Bone marrow (tissue), 2 donors: ENCODE data around the gene PHACTR4.
"Not testable (repeated sequence)": the region's sequence is repeated elsewhere in the genome, so short reads cannot be mapped to it uniquely, and the experiment has no call there.

Experiments used
- DNase-seq, 2 donors: peaks; one replicate each; lab custom pipeline; 2025; lab: John Stamatoyannopoulos, UW

Gene PHACTR4

DNA sequence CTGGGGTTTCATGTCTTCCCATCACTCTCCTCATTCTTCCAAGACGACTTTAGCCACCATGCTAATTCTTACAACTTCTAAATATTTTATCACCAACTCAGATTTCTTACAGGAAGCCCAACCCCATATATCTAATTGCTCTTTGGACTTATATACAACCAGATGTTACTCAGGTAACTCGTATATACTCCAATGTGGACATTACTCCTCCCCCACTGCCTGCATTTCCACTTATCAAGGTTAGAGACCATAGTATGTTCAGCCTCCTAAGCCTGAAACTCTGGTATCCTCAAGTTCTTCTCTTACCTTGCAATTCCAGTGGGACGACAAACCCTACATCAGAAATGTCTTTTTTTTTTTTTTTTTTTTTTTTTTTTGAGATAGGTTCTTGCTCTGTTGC lies 133.6 kb downstream of the PHACTR4 start:
- DNase-seq = no peak

DNA sequence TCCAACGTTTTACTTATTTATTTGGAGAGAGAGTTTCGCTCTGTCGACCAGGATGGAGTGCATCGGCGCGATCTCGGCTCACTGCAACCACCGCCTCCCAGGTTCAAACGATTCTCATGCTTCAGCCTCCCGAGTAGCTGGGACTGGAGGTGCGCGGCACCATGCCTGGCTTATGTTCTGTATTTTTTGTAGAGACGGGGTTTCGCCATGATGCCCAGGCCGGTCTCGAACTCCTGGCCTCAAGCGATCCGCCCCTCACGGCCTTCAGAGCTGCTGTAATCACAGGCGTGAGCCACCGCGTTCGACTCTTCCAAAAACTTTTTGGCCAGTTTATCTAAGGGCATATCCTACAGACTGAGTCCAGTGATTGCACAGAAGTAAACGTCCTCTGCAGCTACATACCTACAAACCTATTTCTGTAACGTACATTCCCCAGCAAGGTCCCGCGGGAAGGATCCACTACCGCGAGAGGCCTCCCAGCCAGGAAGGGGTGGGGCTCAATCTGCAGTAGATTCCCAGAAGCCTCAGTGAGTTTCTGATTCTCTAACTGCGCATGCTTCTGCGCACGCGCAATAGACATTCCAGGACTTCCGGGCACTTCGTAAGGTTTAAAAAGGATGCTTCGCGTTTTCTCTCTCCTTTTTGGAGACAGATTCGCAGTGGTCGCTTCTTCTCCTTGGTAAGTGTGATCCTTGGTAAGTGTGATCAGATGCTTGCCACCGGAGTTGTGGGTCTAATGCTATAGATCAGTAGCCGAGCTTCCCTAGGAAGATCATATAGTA lies 136.1 kb downstream of the PHACTR4 start, which contains the start of gene RCC1:
Gene RCC1, plus strand, starts transcription at position 638 of the 782 bp plus-strand sequence. CDS start 23,824 bp downstream, outside the sequence.
- peak; percentile 68 to 95 for DNase-seq

DNA sequence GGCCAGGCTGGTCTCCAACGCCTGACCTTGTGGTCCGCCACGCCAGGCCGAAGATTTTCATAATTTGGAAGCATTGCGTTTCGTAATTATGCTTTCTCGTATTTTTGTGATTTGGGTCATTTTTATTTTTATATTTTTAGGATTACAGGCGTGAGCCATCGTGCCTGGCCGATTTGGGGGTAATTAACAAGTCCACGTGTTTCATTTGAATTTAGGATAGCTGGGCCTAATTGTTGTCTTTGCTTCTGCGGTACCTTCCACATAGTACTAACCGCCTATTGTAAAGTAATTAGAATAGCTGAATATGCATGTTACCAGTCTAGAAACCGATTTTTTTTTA lies 137.3 kb downstream of the PHACTR4 start:
- no peak for DNase-seq

DNA sequence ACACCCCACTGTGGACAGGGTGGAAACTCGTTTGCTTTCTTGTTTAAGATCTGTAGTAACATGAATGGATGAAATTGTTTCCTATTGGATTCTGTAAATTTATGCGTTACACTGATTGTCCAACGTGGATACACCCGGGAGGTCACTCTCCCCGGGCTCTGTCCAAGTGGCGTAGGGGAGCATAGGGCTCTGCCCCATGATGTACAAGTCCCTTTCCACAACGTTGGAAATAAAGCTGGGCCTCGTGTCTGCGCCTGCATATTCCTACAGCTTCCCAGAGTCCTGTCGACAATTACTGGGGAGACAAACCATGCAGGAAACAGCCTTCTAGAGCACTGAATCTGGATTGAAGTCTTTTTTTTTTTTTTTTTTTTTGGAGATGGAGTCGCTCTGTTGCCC lies 137.7 kb downstream of the PHACTR4 start:
- DNase-seq = no peak

DNA sequence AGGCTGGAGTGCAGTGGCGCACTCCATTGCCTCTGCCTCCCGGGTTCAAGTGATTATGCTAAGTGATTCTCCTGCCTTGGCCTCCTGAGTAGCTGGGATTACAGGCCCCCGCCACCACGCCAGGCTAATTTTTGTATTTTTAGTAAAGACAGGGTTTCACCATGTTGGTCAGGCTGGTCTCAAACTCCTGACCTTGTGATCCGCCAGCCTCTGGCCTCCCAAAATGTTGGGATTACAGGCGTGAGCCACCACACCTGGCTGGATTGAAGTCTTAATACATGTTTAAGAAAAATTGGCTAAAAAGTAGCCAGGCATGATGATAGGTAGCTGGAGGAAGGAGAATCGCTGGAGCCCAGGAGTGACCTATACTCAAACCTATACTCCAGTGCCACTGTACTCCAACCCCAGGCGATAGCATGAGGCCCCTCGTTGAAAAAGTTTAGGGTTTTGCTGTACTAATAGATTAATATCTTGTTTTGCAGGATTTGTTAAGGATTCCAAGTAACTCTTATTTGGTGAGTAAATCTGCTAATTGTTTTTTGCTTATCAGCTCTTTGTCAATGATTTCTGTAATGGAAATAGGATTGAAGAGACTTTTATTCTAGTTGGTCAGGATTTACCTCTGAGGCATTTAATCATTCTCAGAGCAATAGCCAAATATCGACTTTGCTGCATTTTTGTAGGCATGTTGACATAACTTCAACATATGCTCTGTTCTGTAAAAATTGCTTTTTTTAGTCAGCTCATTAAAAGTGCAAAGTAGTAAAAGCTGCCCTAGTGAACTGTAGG lies 138.3 kb downstream of the PHACTR4 start:
- DNase-seq = no peak

DNA sequence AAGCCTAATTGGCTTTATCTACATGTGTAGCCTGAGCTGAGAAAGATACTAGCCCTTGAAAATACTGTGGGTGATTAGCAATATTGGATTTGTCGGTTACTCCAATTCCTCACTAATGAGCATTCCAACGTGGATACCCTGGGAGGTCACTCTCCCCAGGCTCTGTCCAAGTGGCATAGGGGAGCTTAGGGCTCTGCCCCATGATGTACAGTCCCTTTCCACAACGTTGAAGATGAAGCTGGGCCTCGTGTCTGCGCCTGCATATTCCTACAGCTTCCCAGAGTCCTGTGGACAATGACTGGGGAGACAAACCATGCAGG lies 138.9 kb downstream of the PHACTR4 start:
- DNase-seq = no peak

DNA sequence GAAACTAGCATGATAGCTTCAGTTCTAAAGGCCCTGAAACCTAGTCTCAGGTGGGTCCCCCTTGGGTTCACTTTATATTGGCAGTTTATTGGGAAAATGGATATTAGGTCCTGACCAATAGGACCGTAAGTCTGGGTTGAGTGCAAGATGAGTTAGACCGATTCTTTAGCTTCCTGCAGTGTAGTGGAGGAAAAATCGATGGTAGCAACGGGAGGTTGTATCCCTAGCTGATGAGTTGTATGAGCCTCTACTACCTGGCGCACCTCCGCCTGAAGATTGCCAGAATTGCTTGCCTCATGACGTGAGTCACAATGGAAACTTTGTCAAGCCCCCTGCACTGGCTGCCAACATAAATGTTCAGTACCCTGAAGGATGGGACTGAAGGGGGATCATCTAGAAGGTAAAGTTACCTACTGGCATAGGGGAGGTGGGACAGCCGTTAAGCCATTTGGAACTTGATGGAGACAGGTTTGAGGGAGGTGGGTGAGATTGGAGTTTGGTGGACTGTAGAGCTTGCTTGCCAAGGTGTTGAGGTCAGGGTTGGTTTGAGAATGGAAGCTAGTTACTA lies 140.2 kb downstream of the PHACTR4 start:
- no peak for DNase-seq

DNA sequence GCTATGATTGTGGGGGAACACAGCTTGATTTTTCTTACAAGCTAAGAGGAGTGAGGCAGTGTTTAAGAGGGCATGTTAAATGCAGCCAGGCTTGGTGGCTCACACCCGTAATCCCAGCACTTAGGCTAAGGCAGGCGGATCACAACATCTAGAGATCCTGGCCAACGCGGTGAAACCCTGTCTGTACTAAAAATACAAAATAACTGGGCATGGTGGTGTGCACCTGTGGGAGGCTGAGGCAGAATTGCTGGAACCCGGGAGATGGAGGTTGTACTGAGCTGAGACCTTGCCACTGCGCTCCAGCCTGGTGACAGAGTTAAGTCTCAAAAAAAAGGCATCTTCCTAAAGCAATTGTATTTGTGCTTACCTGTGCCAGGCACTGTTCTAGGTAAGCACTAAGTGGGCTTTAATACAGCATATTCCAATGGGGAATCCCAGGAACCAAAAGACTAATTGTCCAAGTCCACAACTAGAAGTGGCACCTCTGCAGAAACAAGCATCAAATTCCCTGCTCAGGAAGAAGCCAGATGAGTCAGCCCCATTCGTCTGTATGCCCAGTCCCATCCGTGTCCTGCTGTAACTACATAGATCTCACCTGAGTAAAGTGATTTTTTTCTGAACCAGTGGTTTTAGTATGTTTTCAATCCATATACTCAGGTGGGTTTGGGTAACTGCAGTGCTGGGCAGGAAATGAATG lies 140.9 kb downstream of the PHACTR4 start:
- DNase-seq = no peak

DNA sequence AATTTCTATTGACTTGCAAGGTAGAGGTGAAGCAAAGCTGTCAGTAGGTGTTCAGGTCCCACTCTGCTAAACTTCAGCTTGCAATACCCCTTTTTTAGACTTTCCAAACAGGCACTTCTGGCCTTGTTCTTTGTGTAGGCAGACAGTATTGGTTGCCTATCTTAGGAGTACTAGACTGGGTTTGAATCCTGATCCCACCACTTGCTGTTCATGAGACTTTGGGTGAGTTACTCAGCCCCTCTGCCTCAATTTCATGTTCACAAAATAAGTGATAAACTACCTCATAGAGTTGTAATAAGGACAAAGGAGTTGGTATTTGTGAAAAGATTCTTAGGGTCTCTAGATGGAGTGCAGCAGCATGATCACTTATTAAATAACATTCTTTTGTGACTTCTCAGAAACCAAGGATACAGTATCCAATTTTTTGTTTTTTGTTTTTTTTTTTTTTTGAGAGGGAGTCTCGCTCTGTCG lies 141.5 kb downstream of the PHACTR4 start:
- DNase-seq = no peak

DNA sequence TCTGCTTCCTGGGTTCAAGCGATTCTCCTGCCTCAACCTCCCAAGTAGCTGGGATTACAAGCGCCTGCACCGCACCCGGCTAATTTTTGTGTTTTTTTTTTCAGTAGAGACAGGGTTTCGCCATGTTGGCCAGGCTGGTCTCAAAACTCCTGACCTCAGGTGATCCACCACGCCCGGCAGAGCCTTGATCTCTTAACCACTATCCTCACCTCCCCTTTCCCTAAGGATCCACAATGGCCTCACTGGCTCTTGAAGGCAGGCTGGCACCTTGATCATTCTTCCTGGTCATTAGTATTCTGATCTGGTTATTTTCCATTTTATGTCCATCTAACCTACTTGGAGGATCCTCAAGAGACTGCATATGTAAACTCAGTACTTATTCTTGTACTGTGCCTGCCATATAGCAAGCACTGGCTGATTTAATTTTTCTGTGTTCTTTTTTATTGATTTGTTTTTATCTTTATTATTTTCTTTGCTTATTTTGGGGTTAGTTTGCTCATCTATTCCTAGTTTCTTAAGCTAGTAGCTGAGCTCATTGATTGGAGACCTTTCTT lies 142.6 kb downstream of the PHACTR4 start:
- no peak for DNase-seq

DNA sequence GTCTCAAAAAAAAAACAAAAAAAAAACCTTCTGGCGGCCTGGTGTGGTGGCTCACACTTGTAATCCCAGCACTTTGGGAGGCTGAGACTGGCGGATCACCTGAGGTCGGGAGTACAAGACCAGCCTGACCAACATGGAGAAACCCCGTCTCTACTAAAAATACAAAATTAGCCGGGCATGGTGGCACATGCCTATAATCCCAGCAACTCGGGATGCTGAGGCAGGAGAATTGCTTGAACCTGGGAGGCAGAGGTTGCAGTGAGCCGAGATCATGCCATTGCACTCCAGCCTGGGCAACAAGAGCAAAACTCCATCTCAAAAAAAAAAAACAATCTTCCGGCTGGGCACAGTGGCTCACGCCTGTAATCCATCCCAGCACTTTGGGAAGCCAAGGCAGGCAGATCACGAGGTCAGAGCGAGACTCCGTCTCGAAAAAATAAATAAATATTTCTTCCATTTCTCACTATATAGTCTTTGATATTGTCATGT lies 144.9 kb downstream of the PHACTR4 start:
- DNase-seq = not testable (repeated sequence)

DNA sequence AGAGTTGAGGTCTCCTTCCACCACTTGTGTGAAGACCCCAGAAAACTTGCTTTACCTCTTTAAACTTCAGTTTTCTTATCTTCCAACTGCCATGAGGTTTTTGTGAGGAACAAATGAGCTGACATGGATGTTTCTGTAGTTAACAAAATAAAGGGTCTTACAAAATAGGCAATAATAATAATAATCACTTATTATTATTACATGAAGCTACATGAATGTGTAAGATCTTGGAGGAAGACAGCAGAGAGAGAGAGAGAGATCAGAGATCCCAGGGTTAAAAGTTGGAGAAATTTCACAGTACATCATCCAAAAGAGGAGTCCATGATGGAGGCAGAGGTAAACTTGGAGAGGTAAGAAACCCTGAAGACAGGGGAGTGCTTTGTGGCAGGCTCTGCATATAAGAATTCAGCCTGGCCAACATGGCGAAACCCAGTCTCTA lies 147.0 kb downstream of the PHACTR4 start:
- no peak for DNase-seq

DNA sequence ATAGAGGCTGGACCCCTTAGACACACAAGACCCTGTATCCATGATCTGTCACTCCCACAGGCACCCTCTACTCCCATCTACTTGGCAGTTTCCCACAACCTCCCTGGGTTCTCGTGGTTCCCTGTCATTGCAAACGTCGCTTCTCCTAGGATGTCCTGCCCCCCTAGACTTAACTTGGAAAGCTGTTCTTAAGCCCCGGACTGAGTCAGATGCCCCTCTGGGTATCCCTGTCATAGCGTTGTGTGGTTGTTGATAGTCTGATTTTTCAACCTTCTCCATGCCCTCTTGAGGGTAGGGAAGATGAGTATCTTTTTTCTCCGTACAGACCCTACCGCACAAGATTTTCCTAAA lies 148.1 kb downstream of the PHACTR4 start:
- DNase-seq = no peak

DNA sequence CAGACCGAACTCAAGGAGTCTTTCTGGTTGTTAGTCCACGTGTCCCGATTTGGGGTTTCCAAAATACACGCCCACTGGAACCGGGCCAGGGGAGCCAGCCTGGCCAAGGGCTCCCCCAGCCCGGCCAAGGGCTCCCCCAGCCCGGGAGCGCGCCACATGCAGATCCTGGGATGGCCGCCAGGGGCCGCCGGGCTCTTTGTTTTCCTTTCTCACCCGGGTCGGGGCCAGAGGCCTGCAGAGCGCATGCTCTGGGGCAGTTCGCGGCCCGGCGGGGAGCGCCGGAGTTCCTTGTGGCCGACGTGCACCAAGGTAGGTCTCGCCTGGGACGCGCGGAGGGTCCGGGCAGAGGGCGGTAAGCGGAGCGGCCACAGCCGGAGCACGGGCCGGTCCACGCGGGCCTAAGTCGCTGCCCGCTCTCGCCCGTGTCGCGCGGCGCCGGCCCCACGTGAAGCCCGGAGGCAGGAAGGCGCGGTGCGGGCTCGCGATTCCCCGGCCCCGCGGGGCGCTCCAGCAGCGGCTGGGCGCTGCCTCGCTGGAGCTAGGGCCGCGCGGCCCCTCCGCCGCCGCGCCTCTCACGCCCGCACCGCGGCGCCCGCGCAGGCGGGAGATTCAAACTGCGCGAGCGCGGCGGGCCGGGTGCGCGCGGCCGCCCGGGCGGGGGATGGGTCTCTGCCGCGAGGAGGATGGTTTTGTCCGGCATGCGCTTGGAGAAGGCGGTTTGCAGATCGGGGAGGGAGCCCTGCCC lies 148.6 kb downstream of the PHACTR4 start:
- peak; percentile 76 to 77 for DNase-seq

DNA sequence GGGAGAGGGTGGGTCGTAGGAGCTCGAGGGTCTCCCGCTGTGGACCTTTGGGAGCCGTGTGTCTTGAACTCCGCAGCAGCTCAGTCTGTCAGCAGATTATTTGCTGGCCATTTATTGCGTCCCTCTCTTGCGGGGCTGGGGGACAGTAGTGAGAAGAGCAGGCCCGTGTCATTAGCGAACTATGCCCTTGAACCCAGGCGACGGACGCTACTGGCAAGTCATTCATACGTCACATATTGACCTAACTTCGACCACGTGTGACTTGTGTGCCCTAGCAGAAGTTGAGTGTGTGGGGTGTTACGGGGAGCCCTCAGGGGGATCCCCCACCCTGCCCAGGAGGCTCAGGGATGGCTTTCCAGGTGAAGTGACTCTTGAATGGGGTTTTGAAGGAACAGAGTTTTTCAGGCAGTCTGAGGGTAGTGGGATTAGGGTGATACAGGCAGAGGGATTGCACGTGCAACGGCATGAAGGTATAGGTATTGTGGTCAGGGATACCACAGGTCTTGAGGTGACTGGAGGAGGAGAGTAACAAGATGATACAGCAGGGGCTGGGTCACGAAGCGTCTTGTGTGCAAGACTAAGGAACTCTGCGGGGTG lies 149.3 kb downstream of the PHACTR4 start:
- DNase-seq = no peak

DNA sequence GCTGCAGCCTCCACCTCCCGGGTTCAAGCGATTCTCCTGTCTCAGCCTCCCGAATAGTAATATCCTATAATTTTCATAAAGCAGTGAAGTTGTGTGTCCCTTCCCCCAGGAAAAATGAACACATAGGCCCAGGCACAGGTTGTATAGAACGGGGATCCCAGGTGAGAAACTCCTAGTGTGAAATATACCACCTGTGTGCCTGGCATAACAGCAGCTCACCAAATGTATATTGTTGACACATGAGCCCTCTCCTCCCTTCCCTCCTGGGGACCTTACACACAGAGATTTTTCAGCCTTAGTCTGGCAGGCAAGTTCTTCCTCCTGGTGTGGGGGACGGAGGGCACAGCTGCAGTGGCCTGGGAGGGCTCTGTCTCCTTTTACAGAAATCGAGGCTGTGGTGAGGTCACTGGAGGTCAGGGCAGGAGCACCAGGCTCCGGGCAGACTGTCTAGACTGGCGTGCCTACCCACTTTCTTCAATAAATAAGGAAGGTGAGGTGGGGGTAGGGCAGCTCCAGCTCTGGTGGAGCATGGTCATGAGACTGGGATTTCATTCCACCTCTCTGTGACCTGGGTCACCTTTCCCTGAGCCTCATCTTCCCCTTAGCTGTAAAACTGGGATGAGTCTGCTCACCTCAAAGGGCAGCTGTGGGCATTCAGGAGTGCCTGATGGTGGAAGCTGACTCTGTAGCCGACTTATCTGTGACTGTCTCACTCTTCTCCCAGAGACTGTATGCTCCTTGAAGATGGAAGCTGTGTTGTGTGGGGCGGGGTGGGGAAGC lies 150.6 kb downstream of the PHACTR4 start:
- no peak for DNase-seq

DNA sequence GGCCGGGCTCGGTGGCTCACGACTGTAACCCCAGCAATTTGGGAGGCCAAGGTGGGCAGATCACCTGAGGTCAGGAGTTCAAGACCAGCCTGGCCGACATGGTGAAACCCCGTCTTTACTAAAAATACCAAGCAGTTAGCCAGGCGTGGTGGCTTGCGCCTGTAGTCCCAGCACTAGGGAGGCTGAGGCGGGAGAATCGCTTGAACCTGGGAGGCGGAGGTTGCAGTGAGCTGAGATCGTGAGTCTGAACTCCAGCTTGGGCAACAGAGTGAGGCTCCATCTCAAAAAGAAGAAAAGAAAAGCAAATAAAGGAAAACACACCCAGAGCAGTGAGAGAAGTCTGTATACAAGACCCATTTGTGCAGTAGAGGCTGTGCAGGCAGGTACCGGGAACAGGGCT lies 151.3 kb downstream of the PHACTR4 start:
- not testable (repeated sequence) for DNase-seq

DNA sequence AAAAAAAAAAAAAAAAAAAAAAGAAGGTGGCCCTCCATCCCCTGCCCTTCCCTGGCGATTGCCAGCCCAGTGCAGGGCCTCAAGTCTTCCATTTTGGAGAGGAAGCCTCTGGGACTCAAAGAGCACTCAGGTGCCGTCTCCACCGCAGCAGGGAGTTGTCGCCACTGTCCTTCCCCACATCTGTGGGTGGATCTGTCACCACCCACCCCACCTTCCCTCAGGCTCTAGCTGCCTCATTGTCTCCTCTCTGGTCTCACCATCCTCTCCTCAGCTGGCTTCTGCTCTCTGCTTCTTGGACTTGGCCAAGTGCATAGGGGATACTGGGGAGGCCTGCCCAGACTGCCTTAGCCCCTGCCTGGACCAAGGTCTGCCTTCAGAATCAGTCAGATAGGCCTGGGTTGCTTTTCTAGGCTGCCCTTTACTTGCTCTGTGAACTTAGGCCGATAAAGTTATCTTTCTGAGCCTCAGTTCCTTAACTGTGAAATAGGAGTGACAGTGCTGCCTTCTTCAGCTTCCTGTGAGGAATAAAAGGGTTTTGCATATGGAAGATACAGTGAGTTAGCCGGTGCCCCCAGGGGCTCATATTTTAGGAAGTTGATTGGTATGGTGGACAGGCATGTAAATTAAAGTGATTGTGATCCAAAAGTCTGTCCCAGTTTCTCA lies 152.1 kb downstream of the PHACTR4 start:
- DNase-seq = no peak

DNA sequence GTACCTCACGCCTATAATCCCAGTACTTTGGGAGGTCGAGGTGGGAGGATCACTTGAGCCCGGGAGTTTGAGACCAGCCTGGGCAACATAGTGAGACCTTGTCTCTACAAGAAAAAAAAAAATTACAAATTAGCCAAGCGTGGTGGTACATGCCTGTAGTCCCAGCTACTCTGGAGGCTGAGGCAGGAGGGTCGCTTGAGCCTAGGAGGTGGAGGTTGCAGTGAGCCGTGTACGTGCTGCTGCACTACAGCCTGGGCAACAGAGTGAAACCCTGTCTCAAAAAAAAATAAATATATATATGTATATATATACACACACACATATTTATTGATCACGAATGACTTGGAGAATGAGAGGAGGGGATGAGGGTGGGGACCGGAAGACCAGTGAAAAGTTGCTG lies 153.0 kb downstream of the PHACTR4 start:
- not testable (repeated sequence) for DNase-seq
